H1 (cell line): Measurements from ENCODE around the gene TIMMDC1. TPM values are rescaled to one million over a fixed set of nuclear protein-coding genes. Genes with fewer than 3 reads are reported as not detected.

Source experiments
- CTCF ChIA-PET: fragments of 300-600 bp; sonication (Branson Sonifier 250); formaldehyde crosslinking; loops from one replicate; lab custom pipeline; 2021; ENCODE audit not compliant: partially characterized antibody; lab: Charles Lee
- POLR2A ChIA-PET: fragments of 300-600 bp; sonication (Branson Sonifier 250); formaldehyde crosslinking; loops from one replicate; lab custom pipeline; 2021; ENCODE audit warnings: inconsistent platforms; ENCODE audit not compliant: partially characterized antibody; lab: Charles Lee
- DNase-seq, 2 experiments: peaks; one replicate each; pipeline versions ENCODE4 v3.0.0 to v3.0.0-alpha.2; 2010 to 2022; ENCODE audit warnings: low spot score in 2 of 2, low read depth in 1 of 2, mixed read lengths in 1 of 2
- FAIRE-seq: peaks from 2 replicates; lab custom pipeline; 2011; peaks lifted over from hg19 to GRCh38; lab: Jason Lieb, UNC
- H2AFZ ChIP-seq: 2 replicates; pipeline ENCODE4 v1.8.1; 2012; ENCODE audit warnings: low read length, inconsistent platforms
- H2AK5ac ChIP-seq: 2 replicates; pipeline ENCODE4 v1.6.1; 2013; ENCODE audit warnings: low read depth, low read length
- H2BK120ac ChIP-seq: replicated peaks from 2 replicates; pipeline ENCODE3; 2013; ENCODE audit warnings: low read depth, low read length, inconsistent platforms
- H2BK12ac ChIP-seq: 2 replicates; pipeline ENCODE4 v1.6.1; 2013; ENCODE audit warnings: low read depth, low read length
- H2BK15ac ChIP-seq: 2 replicates; pipeline ENCODE4 v1.6.1; 2013; ENCODE audit warnings: low read length
- H2BK20ac ChIP-seq: 2 replicates; pipeline ENCODE4 v1.6.1; 2013; ENCODE audit warnings: low read length
- H2BK5ac ChIP-seq: 2 replicates; pipeline ENCODE4 v1.6.1; 2013; ENCODE audit warnings: low read depth, low read length
- H3K14ac ChIP-seq: 2 replicates; pipeline ENCODE4 v1.6.1; 2013; ENCODE audit warnings: inconsistent platforms; ENCODE audit not compliant: insufficient read length
- H3K18ac ChIP-seq: 2 replicates; pipeline ENCODE4 v1.6.1; 2013; ENCODE audit warnings: low read length; ENCODE audit errors: extremely low read depth
- H3K23ac ChIP-seq: 2 replicates; pipeline ENCODE4 v1.6.1; 2013; ENCODE audit warnings: inconsistent platforms; ENCODE audit not compliant: insufficient read length
- H3K23me2 ChIP-seq: 2 replicates; pipeline ENCODE4 v1.6.1; 2013; ENCODE audit warnings: low read depth, low read length
- H3K27ac ChIP-seq: 2 replicates; pipeline ENCODE4 v1.6.1; 2011; ENCODE audit warnings: low read depth, low read length, inconsistent platforms
- H3K27me3 ChIP-seq, 4 experiments: replicated peaks in 1 of 4; 1 replicate in 1 of 4; 2 replicates in 3 of 4; pipeline versions ENCODE4 v1.6.1 to v1.8.1; 2011 to 2013; ENCODE audit warnings: low read length in 3 of 4, mild to moderate bottlenecking in 3 of 4, inconsistent platforms in 2 of 4, mixed read lengths in 2 of 4, moderate library complexity in 1 of 4; ENCODE audit not compliant: control insufficient read depth in 3 of 4, insufficient read depth in 3 of 4; ENCODE audit errors: extremely low read depth in 1 of 4
- H3K36me3 ChIP-seq, 4 experiments: 2 replicates each; pipeline versions ENCODE4 v1.6.1 to v1.8.1; 2011 to 2013; ENCODE audit warnings: mild to moderate bottlenecking in 4 of 4, low read length in 3 of 4, moderate library complexity in 2 of 4, control low read depth in 1 of 4, inconsistent platforms in 1 of 4; ENCODE audit not compliant: insufficient read depth in 4 of 4, control insufficient read depth in 2 of 4
- H3K4ac ChIP-seq: replicated peaks from 2 replicates; pipeline ENCODE3; 2013; ENCODE audit warnings: low read length, low read depth, mixed read lengths, inconsistent platforms; ENCODE audit not compliant: insufficient read length
- H3K4me1 ChIP-seq, 4 experiments: replicated peaks in 1 of 4; 1 replicate in 1 of 4; 2 replicates in 3 of 4; pipeline versions ENCODE4 v1.6.1 to v1.8.1; 2011 to 2013; ENCODE audit warnings: low read length in 3 of 4, inconsistent platforms in 2 of 4, mixed read lengths in 1 of 4; ENCODE audit not compliant: insufficient read depth in 4 of 4, control insufficient read depth in 3 of 4
- H3K4me2 ChIP-seq, 2 experiments: 2 replicates each; pipeline versions ENCODE4 v1.6.1 to v1.8.1; 2011 to 2013; ENCODE audit warnings: low read depth in 2 of 2, low read length in 2 of 2, control low read depth in 1 of 2, inconsistent platforms in 1 of 2, mild to moderate bottlenecking in 1 of 2; ENCODE audit not compliant: insufficient read depth in 1 of 2
- H3K4me3 ChIP-seq, 4 experiments: fragments of 200-600, 300-600 bp in 1 of 4; sonication (generic), shearing (Covaris generic), sonication (Bioruptor Twin) in 1 of 4; 2 replicates each; pipeline versions ENCODE4 v1.5.1 to v1.8.1; 2011 to 2016; ENCODE audit warnings: low read length in 4 of 4, low read depth in 3 of 4, control low read depth in 2 of 4, inconsistent platforms in 2 of 4, mild to moderate bottlenecking in 2 of 4, mixed read lengths in 1 of 4, moderate library complexity in 1 of 4; ENCODE audit not compliant: insufficient read depth in 2 of 4; ENCODE audit errors: extremely low read depth in 1 of 4
- H3K56ac ChIP-seq: replicated peaks from 2 replicates; pipeline ENCODE3; 2013; ENCODE audit warnings: low read depth, mild to moderate bottlenecking, mixed read lengths, low read length, inconsistent platforms; ENCODE audit not compliant: insufficient read length
- H3K79me1 ChIP-seq: 2 replicates; pipeline ENCODE4 v1.6.1; 2013; ENCODE audit warnings: low read depth, low read length, control low read depth
- H3K79me2 ChIP-seq, 2 experiments: 2 replicates each; pipeline versions ENCODE4 v1.6.1 to v1.8.1; 2012 to 2013; ENCODE audit warnings: low read length in 2 of 2, mild to moderate bottlenecking in 2 of 2, inconsistent platforms in 1 of 2; ENCODE audit not compliant: insufficient read depth in 2 of 2, control insufficient read depth in 1 of 2
- H3K9ac ChIP-seq, 4 experiments: replicated peaks in 1 of 4; 1 replicate in 1 of 4; 2 replicates in 3 of 4; pipeline versions ENCODE4 v1.6.1 to v1.8.1; 2011 to 2013; ENCODE audit warnings: low read depth in 3 of 4, low read length in 3 of 4, control low read depth in 2 of 4, mild to moderate bottlenecking in 2 of 4, moderate library complexity in 2 of 4, inconsistent platforms in 1 of 4; ENCODE audit errors: extremely low read depth in 1 of 4
- H3K9me3 ChIP-seq, 2 experiments: 2 replicates each; pipeline versions ENCODE4 v1.6.1 to v1.8.1; 2012 to 2013; ENCODE audit warnings: mild to moderate bottlenecking in 2 of 2, moderate library complexity in 2 of 2, control low read depth in 1 of 2, inconsistent platforms in 1 of 2, low read depth in 1 of 2, low read length in 1 of 2, mixed read lengths in 1 of 2; ENCODE audit not compliant: insufficient read depth in 2 of 2
- H4K20me1 ChIP-seq, 2 experiments: replicated peaks in 1 of 2; 2 replicates each; pipeline versions ENCODE3 to v1.8.1; 2011 to 2013; ENCODE audit warnings: inconsistent platforms in 2 of 2, low read length in 2 of 2, mild to moderate bottlenecking in 1 of 2; ENCODE audit not compliant: insufficient read depth in 2 of 2, control insufficient read depth in 1 of 2
- H4K5ac ChIP-seq: 2 replicates; pipeline ENCODE4 v1.6.1; 2013; ENCODE audit warnings: low read length, low read depth, mixed read lengths, inconsistent platforms; ENCODE audit not compliant: insufficient read length
- H4K8ac ChIP-seq: 2 replicates; pipeline ENCODE4 v1.8.0; 2013; ENCODE audit warnings: mild to moderate bottlenecking, moderate library complexity, low read length, inconsistent platforms; ENCODE audit not compliant: insufficient read depth; ENCODE audit errors: extremely low read depth
- H4K91ac ChIP-seq: replicated peaks from 2 replicates; pipeline ENCODE3; 2013; ENCODE audit warnings: low read length, mixed read lengths, inconsistent platforms; ENCODE audit not compliant: insufficient read length
- BRCA1 ChIP-seq: IDR thresholded peaks from 2 replicates; pipeline ENCODE4 v1.6.1; 2012; ENCODE audit warnings: low read depth, low read length, improper control_type of control experiment
- CHD2 ChIP-seq: IDR thresholded peaks from 2 replicates; pipeline ENCODE4 v1.6.1; 2012; ENCODE audit warnings: low read length, improper control_type of control experiment
- EP300 ChIP-seq, 2 experiments: IDR thresholded peaks; 1 replicate in 1 of 2; 2 replicates in 1 of 2; pipeline ENCODE4 v1.6.1; 2011 to 2012; ENCODE audit warnings: low read depth in 2 of 2, low read length in 2 of 2, mild to moderate bottlenecking in 2 of 2, borderline replicate concordance in 1 of 2, inconsistent platforms in 1 of 2, moderate library complexity in 1 of 2
- KDM4A ChIP-seq: IDR thresholded peaks from one replicate; pipeline ENCODE4 v1.7.1; 2012; ENCODE audit warnings: low read depth, mild to moderate bottlenecking, moderate library complexity, low read length, inconsistent platforms; ENCODE audit not compliant: severe bottlenecking
- WGBS, 2 experiments: shearing (Covaris generic) in 1 of 2; methylation state at CpG; one replicate each; pipeline versions ENCODE4 v1.1.6 to v1.1.7; 2013 to 2015; ENCODE audit warnings: low lambda C conversion rate in 2 of 2, mixed read lengths in 2 of 2, inconsistent platforms in 1 of 2, low coverage in 1 of 2, missing lambda C conversion rate in 1 of 2; ENCODE audit not compliant: insufficient replicate concordance in 2 of 2, insufficient coverage in 1 of 2, insufficient read length in 1 of 2; ENCODE audit errors: extremely low coverage in 1 of 2, missing lambda C conversion rate in 1 of 2; 5-methylcytosine and 5-hydroxymethylcytosine counted together
- polyA plus RNA-seq, 7 experiments: library from polyadenylated mRNA; depleted of rRNA in 3 of 7; stranded (reverse) in 5 of 7; unstranded in 2 of 7; fragments of >200 nt in 5 of 7; fragments of 200-250 nt in 2 of 7; gene quantifications; 1 replicate in 5 of 7; 2 replicates in 1 of 7; 4 replicates in 1 of 7; pipeline versions ENCODE4 v1.2.1 to v1.2.3, GENCODE V29; 2011 to 2013; ENCODE audit warnings: missing spikeins in 2 of 7, mixed read lengths in 2 of 7
- total RNA-seq: library from RNA; stranded (reverse); fragmentation: NEBNext Ultra II Directional; extraction: Animal tissue kit (Norgen Biotek cat#: 25700); gene quantifications from 2 replicates; pipeline ENCODE4 v1.2.1, GENCODE V29; 2021

TIMMDC1 gene
- total and polyA plus RNA-seq, 2 of the 8 experiments (the other 6 are each of a cell fraction or from before 2014, with no cell fraction given) = 80.7 to 128 TPM

- 87% methylated on average over 9 of the region's 9 CpGs; no CpG with 5 or more reads in 1 of the 2 experiments for WGBS, 2 experiments
- no peak overlapping the region for H3K18ac ChIP-seq
- no peak overlapping the region for H3K4me2 ChIP-seq
- H2BK12ac ChIP-seq = no peak overlapping the region
- DNase-seq (no peak), FAIRE-seq (no peak)
- no peaks in the 10 kb centered on the region for H3K79me1 ChIP-seq
- no peak overlapping the region for H3K23ac ChIP-seq
- no peak overlapping the region for H4K8ac ChIP-seq
- no peak overlapping the region for H4K91ac ChIP-seq
- H4K5ac ChIP-seq = no peak overlapping the region
- H2BK20ac ChIP-seq = no peak overlapping the region
- no peaks in the 10 kb centered on the region for H3K27me3 ChIP-seq
- H3K9ac ChIP-seq = no peak overlapping the region
- CTCF ChIA-PET = interaction anchor here (0.6 to 2.5 kb wide), 11 partner anchors 10 to 79 kb away, joined by 3 to 9 read pairs (median 6); no protein-coding TSS in a partner anchor
- POLR2A ChIA-PET = no interaction called here
- no peak overlapping the region for H3K56ac ChIP-seq
- H2AK5ac ChIP-seq = no peak overlapping the region
- H3K36me3 ChIP-seq = no peaks in the 10 kb centered on the region
- H2BK120ac ChIP-seq = no peak overlapping the region
- no peak overlapping the region for H3K27ac ChIP-seq
- H3K9me3 ChIP-seq = no peaks in the 10 kb centered on the region
- no peaks in the 10 kb centered on the region for H3K79me2 ChIP-seq
- no peak overlapping the region for H3K4me3 ChIP-seq
- H3K4me1 ChIP-seq = peaks cover 0 to 4% (median 2%) of the 10 kb centered on the region in 4 experiments; a peak in 2 of 7 replicates
- H4K20me1 ChIP-seq = no peaks in the 10 kb centered on the region
- no peak overlapping the region for H3K14ac ChIP-seq
- TF ChIP-seq BRCA1 (no peak), KDM4A (no peak), CHD2 (no peak), EP300 (IDR thresholded peaks at IDR 0.05; ENCODE audit: borderline replicate concordance in 1 of 2, low read depth in 2 of 2, low read length in 2 of 2) (no peak)
- no peak overlapping the region for H2BK15ac ChIP-seq
- no peaks in the 10 kb centered on the region for H3K23me2 ChIP-seq
- no peak overlapping the region for H2BK5ac ChIP-seq
- H2AFZ ChIP-seq = no peak overlapping the region
- no peak overlapping the region for H3K4ac ChIP-seq
These were observed 60.4 kb downstream of the TIMMDC1 start for GRCh38 chr3:119558626-119559317.
